Forelimb muscle (tissue), 1 donor: Measurements from ENCODE around the gene C4orf46. TPM values are rescaled to one million over a fixed set of nuclear protein-coding genes. Genes with fewer than 3 reads are reported as not detected.

ENCODE experiments used
- DNase-seq: peaks from one replicate; pipeline ENCODE4 v3.0.0-alpha.2; 2013; ENCODE audit warnings: low read depth
- polyA plus RNA-seq: library from polyadenylated mRNA; unstranded; fragments of 120-200 nt; gene quantifications from one replicate; pipeline ENCODE4 v1.2.1, GENCODE V29; 2013; ENCODE audit not compliant: insufficient read length

C4orf46 gene
- polyA plus RNA-seq, 1 donor: 15.5 TPM

GRCh38 chr4:158652920-158653319, 18.8 kb downstream of the C4orf46 start:
- no peak for DNase-seq

GRCh38 chr4:158649111-158649680, 22.5 kb downstream of the C4orf46 start:
- DNase-seq: no peak

- no peak for DNase-seq
Measured at GRCh38 chr4:158644760-158645159, 26.9 kb downstream of the C4orf46 start.

- no peak for DNase-seq
Measured at GRCh38 chr4:158644356-158644755, 27.3 kb downstream of the C4orf46 start.

- DNase-seq: no peak
Measured at GRCh38 chr4:158636619-158637018, 35.1 kb downstream of the C4orf46 start.

- no peak for DNase-seq
Measured at GRCh38 chr4:158630893-158631292, 40.8 kb downstream of the C4orf46 start.

- no peak for DNase-seq
Measured at GRCh38 chr4:158625544-158625943, 46.1 kb downstream of the C4orf46 start.

GRCh38 chr4:158624889-158625478, 46.7 kb downstream of the C4orf46 start:
- peak; percentile 13 for DNase-seq

- no peak for DNase-seq
Measured at GRCh38 chr4:158622251-158622650, 49.4 kb downstream of the C4orf46 start.

- DNase-seq: no peak
Measured at GRCh38 chr4:158621729-158622128, 50.0 kb downstream of the C4orf46 start.

- no peak for DNase-seq
Measured at GRCh38 chr4:158617956-158618355, 53.7 kb downstream of the C4orf46 start.

Other genes starting within 250 kb of the C4orf46 start
- gene RXFP1, start 150.0 kb downstream of the C4orf46 start, polyA plus RNA-seq: 0.18 TPM
- 21.5 TPM for gene ETFDH, start 409 bp upstream of the C4orf46 start, polyA plus RNA-seq
- 43.6 TPM for gene PPID, start 51.5 kb upstream of the C4orf46 start, polyA plus RNA-seq
- gene FNIP2, start 97.1 kb upstream of the C4orf46 start, polyA plus RNA-seq: 12.2 TPM